GM18519 (cell line): Measurements from ENCODE around the gene NDUFA8.
"Not testable (repeated sequence)": the region's sequence is repeated elsewhere in the genome, so short reads cannot be mapped to it uniquely, and the experiment has no call there.

Source experiments
- ATAC-seq: cut with Tn5 transposase; IDR thresholded peaks from one replicate; pipeline ENCODE4 v1.9.1; 2021; ENCODE audit warnings: mild to moderate bottlenecking, moderate library complexity; ENCODE audit not compliant: unreplicated experiment, low FRiP score

Gene NDUFA8

DNA sequence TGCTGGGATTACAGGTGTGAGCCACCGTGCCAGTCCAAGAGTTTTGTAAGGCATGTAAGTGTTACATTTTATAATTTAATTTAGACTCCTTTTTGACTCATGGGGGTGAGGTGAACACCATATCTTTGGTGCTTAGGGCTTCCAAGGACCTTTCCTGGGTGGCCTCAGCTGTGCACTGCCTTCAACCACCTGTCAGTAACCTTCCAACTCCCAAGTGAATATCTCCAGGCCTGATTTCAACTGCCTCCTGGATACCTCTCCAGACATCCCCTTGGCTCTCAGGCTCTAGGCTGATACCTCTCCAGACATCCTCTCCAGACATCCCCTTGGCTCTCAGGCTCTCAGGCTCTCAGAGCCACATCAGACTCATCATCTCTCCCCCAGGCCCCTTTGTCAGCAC lies 35.5 kb downstream of the NDUFA8 start:
- no peak for ATAC-seq

DNA sequence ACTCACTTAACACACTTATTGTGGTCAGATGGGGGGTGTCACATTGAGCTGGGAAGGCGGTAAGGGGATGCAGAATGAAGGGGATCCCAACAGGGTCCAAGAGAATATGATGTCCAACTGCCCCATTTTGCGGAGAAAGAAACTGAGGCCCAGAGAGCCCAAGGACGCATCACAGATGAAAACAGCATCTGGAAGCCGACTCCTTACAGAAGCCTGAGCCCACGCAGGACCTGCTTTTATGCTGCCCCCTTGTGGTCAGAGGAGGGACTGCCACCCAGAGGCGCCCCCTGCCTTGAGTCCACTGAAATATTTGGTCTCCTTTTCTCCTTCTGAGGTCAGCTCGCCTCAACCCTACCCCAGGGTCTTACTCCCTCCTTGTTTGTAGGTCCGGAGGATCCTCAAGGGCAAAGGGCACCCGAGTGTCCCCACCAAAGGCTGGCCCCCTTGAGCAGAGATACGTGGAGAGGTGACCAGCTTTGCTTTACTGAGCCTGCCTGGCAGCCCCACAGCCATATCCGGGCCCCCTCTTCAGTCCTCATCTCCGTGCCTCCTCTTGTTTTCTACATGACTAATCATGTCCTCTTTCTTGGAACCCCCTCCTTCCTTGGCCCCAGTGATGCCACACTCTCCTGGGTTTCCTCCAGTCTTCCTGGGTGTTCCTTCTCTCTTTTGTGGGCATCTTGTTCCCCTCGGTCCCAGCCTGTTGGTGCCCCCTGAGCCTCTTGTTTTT lies 36.5 kb downstream of the NDUFA8 start:
- ATAC-seq: no peak

- ATAC-seq: no peak
Measured at GRCh38 chr9:122122468-122122867, 37.1 kb downstream of the NDUFA8 start.

DNA sequence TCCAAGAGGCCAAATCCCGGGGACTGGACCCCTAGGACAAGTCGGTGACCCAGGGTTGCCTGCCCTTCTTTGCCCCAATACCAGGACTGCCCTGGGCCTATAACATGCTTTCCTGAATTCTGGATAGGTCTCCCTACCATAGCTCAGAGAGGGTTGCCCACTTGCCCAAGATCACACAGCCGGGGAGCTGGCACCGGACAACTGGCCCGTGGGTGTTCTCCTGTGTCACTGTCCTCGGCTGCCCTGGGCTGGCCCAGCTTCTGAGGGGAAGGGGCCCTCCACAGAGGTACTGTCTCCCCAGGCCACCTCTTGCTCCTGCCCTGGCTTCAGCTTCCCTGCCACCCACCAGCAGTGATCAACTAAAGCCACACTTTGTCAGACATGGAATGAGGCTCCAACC lies 37.6 kb downstream of the NDUFA8 start:
- no peak for ATAC-seq

DNA sequence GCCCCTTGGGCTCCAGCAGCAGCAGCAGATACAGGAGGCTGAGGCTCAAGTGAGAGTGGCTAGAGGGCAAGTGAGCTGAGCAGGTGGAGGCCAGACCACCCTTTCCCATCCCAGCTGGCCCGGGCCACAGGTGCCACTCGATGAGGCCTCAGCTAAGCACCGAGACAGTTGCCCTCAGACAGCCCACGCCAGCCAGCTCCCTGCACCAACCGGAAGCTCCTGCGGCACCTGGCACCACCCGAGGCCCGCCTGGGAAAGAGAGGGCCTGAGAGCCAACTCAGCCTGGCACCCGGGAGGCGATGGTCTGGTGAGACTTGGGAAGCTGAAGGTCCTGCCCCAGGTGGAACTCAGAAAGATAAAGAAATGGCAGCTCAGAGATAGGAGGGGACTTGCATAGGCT lies 38.2 kb downstream of the NDUFA8 start:
- ATAC-seq: no peak

- ATAC-seq: no peak
Measured at GRCh38 chr9:122120316-122121071, 39.1 kb downstream of the NDUFA8 start.

DNA sequence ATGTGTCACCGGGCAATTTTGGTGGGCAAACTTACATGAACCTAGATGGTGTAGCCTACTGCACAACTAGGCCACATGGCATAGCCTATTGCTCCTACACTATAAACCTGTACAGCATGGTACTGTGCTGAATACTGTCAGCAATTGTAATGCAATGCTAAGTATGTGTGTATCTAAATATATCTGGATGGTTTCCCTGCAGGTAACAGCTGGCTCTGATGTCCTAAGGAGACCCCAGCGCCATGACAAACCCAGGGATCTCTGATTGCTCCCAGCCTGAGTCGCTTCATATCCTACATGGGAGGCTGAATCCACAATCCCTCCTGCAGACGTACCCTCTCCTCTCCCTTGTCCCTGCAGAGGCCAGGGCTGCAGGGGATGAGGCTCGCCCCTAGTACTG lies 39.9 kb downstream of the NDUFA8 start:
- no peak for ATAC-seq

GRCh38 chr9:122119166-122119521 lies 40.4 kb downstream of the NDUFA8 start:
- ATAC-seq: no peak

GRCh38 chr9:122118343-122119165 lies 41.0 kb downstream of the NDUFA8 start:
- ATAC-seq: no peak

GRCh38 chr9:122117241-122117640 lies 42.3 kb downstream of the NDUFA8 start:
- ATAC-seq: not testable (repeated sequence)

DNA sequence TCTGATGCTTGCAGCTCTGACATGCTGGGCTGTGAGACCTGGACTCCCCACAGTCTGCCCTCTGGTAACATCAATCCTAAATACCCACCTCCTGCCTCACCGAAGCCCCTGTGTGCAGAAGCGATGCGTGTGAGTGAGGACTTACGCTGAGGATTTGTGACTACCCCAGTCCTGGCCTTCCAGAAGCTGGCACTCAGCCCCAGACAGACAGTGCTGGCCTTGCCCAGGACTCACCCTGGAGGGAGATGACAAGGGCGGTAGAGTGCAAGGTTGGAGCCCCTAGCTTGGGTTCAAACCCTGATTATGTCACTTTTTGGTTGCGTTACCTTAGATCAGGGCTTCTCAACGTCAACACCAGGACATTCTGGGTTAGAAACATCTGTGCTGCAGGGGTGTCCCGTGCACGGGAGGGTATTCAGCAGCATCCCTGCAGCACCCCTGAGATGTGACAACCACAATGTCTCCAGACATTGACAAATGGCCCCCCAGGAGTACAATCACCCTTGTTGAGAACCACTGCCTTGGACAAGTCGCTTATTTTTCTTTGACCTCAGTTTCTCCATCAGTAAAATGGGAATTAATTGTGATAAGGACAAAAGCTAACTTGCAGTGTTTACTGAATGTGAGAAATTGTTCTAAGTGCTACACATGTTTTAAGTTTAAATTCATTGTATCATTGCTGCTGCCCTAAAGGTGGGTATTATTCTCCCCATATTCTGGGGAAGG lies 43.0 kb downstream of the NDUFA8 start:
- ATAC-seq: no peak

GRCh38 chr9:122116040-122116439 lies 43.5 kb downstream of the NDUFA8 start:
- ATAC-seq: no peak

GRCh38 chr9:122115176-122116035 lies 44.2 kb downstream of the NDUFA8 start:
- ATAC-seq: no peak

- ATAC-seq: no peak
Measured at GRCh38 chr9:122113574-122113973, 46.0 kb downstream of the NDUFA8 start.

GRCh38 chr9:122112238-122112637 lies 47.3 kb downstream of the NDUFA8 start:
- ATAC-seq: no peak

DNA sequence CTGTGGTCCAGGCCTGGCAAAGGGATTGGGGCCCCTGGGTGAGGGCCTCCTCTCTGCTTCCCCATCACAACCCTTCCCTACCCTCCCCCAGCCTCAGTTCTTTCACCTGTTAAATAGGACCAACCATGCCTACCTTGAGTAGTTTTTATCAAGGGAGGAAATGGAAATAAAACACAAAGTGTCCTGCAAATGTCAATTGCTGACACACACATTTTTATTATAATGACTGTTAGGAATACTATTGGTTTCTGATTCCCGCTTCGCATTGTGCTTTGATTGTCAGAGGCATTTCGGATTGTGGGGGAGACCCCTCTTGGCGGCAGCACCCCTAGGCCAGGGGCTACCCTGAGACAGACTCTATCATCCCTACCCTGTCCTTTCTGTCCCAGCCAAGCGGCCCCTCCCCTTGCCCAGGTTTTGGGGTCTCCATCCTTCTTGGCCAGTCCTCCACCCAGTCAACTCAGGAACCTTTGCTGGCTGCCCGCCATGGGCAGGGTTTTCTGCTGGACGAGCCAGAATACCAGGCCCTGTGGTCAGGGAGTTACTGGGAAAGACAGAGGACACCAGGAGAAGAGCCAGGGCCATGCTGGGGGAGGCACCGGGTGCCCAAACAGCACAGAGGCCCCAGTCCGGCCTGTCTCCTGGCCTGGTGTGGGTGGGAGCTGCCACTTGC lies 48.0 kb downstream of the NDUFA8 start:
- no peak for ATAC-seq

DNA sequence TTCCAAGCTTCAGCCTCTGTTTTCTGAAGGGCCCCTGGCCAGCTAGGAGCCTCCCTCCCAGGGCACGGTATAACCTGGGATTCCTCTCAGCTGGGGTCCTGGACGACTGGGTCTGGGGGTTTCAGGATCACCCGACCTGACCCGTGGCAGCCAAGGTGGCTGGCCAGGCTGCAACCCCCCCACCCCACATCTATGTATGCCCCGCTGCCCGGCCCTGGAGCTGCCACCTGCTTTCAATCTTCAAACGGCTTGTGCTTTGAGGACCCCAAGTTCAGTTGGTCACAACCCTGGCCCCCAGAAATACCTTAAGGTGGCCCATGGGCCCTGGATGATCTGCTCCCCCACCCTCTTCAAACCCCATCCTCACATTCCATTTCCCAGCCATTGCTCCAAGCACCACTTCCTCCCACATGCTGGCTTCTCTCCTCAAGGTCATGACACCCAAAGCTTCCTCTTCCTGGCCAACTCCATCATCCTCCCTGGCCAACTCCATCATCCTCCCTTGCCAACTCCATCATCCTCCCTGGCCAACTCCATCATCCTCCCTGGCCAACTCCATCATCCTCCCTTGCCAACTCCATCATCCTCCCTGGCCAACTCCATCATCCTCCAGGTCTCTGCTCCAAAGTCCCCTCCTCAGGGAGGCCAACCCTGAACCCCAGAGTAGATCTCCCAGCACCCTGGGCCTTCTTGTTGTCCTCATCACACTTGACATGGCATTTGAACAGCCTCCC lies 49.3 kb downstream of the NDUFA8 start:
- no peak for ATAC-seq

GRCh38 chr9:122109035-122109813 lies 50.4 kb downstream of the NDUFA8 start:
- ATAC-seq: no peak
